Measurements from ENCODE around the gene TBCB. TPM values are rescaled to one million over a fixed set of nuclear protein-coding genes. Genes with fewer than 3 reads are reported as not detected.
"Not testable (repeated sequence)": the region's sequence is repeated elsewhere in the genome, so short reads cannot be mapped to it uniquely, and the experiment has no call there.

The TBCB gene
- total RNA-seq, 2 donors from 2014 or later, result 133 to 141 TPM

DNA sequence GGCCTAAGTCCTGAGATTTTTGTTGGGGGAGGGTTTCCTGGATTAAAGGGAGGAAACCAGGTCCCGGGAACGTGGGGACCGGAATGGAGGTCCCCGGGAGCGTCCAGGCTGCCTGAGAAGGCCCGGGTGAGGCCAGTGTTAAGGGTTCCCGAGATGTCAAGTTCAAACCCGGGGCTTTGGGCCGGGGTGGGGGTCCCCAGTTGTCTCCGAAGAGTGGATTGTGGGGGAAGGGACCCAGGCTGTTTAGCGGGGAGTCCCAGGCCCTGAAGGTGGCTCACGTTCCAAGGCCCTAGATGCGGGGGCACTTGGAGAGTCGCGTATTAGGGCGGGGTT, 36.7 kb downstream of the TBCB start:
- intact Hi-C loops (cut with DNase I), result no loop called here
- DNase-seq (ENCODE audit: low spot score), result no peak

DNA sequence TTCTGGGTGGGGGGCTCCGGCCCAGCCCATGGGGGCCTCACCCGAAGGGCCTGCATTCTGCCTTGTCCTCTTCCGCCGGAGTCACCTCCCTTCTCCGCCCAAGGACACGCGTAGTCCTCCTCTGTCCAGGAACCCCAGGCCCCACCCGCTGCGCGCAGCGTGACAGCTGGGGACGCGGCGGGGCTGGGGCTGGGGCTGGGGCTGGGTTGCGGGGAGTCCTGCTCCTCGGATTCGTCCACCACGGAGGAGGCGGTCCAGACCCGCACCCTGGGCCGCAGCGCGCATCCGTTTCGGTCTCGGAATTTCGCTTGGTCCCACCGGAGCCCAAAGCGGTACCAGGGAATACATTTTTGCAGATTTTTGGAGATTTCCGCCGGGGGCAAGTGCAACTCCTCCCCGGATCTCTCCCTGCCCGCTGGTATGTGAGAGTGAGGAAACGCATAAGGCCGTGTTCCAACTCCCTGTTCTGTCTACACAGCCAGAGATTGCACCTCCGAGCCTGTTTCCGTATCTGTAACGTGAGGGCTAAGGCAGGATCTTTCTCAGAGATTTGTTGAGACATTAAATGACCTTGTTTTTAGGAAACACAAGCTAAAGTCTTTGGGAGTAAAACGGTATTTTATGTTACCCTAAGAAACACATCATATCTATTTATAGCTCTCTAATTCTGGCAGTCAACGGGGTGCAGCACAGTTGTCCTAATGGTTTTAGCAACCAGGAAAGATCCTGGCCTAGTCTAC, 37.3 kb downstream of the TBCB start, which contains the start of gene COX7A1:
Gene COX7A1, minus strand, starts transcription at position 96 of the 740 bp plus-strand sequence. Its CDS starts 40 bp downstream, at position 56.
- peak; percentile 91 for DNase-seq (ENCODE audit: low spot score)
- intact Hi-C loops (cut with DNase I), result no loop called here

DNA sequence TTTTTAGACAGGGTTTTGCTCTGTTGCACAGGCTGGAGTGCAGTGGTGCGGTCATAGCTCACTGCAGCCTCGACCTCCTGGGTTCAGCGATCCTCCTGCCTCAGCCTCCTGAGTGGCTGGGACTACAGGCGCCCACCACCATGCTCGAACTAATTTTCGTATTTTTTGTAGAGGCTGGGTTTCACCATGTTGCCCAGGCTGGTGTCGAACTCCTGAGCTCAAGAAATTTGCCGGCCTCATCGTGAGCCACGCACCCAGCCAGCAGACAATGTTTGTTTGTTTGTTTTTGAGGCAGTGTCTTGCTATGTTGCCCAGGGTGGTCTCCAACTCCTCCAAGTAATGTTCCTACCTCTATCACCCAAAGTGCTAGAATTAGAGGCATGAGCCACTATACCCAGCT, 37.9 kb downstream of the TBCB start:
- DNase-seq (ENCODE audit: low spot score), result no peak
- intact Hi-C loops (cut with DNase I), result no loop called here

DNA sequence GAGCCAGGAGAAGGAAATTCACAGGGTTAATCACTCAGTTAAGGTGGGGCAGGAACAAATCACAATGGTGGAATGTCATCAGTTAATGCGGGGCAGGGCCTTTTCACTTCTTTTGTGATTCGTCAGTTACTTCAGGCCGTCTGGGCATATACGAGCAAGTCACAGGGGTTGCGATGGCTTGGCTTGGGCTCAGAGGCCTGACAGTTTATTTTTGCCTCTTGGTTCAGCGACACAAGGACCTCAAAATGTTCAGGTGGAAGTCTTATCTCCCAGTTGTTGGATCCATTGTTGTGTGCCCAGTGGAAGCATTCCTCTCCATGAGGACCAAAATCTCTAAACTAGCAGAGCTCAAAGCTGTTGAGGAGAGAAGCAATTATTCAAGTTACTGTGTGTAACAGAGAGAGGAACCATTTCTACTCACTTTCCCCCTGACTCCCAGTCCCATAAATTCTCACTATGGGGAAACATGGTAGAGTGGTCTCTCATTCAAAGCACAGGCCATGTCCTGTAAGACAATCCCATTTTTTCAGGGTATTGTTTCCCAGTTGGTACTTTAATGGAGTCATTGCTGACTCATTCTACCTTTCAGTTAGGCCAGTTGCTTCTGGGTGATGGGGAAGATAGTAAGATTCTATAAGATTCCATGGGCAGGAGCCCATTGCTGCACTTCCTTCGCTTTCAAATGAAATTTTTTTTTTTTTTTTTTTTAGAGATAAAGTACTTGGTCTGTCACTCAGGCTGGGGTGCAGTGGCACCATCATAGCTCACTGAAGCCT, 45.7 kb downstream of the TBCB start:
- no peak for DNase-seq (ENCODE audit: low spot score)
- intact Hi-C loops (cut with DNase I), result no loop called here

DNA sequence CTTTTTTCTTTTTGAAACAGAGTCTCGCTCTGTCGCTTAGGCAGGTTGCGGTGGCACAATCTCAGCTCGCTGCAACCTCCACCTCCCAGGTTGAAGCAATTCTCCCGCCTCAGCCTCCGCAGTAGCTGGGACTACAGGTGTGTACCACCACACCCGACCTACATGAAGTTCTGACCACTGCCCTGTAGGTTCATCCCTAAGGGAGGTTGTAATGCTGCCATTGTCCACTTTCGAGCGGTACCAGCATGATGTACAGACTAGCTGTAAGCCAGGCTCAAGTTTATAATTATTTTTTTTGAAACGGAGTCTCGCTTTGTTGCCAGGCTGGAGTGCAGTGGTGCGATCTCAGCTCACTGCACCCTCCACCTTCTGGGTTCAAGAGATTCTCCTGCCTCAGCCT, 48.5 kb downstream of the TBCB start:
- DNase-seq (ENCODE audit: low spot score), result no peak
- intact Hi-C loops (cut with DNase I), result no loop called here

GRCh38 chr19:36169084-36169760, 54.0 kb downstream of the TBCB start:
- intact Hi-C loops (cut with DNase I), result loop anchor here in 1 of 2 donors (5.0 kb wide), 1 partner anchor 37 kb away; no protein-coding TSS in a partner anchor
- DNase-seq (ENCODE audit: low spot score), result no peak

GRCh38 chr19:36172852-36173251, 57.6 kb downstream of the TBCB start:
- intact Hi-C loops (cut with DNase I), result no loop called here
- peak; percentile 13 for DNase-seq (ENCODE audit: low spot score)

DNA sequence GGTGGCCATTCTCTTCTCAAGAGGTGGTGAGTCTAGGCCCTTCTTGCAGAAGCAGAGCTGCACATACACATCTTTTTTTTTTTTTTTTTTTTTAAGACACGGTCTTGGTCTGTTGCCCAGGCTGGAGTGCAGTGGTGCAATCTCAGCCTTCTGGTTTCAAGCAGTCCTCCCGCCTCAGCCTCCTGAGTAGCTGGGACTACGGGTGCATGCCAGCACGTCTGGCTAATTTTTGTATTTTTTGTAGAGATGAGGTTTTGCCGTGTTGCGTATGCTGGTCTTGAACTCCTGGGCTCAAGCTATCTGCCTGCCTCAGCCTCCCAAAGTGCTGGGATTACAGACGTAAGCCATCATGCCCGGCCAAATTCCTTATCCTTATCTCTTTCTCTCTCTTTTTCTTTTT, 58.6 kb downstream of the TBCB start:
- DNase-seq (ENCODE audit: low spot score); intact Hi-C loops (cut with DNase I): not testable (repeated sequence)

Other genes with a start within 250 kb of the TBCB start
- 1 to 10 TPM; 3.9 to 7.3 TPM for gene APLP1, start 246.9 kb upstream of the TBCB start, total RNA-seq
- gene NFKBID, start 214.9 kb upstream of the TBCB start, total RNA-seq, result 10 to 100 TPM in 1 of 2 donors, 1 to 10 TPM in 1; 7.9 to 10.3 TPM
- 10 to 100 TPM; 12.4 to 13.4 TPM for gene HCST, start 212.9 kb upstream of the TBCB start, total RNA-seq
- gene TYROBP, start 207.2 kb upstream of the TBCB start, total RNA-seq, result 10 to 100 TPM; 58.8 to 96.5 TPM
- 10 to 100 TPM; 13.3 to 14.2 TPM for gene LRFN3, start 179.1 kb upstream of the TBCB start, total RNA-seq
- gene SDHAF1, start 120.3 kb upstream of the TBCB start, total RNA-seq, result 10 to 100 TPM; 11.2 to 13.3 TPM
- under 1 TPM; 0.24 to 0.93 TPM for gene SYNE4, start 106.7 kb upstream of the TBCB start, total RNA-seq
- gene ALKBH6, start 101.3 kb upstream of the TBCB start, total RNA-seq, result 10 to 100 TPM; 10.8 to 14.4 TPM
- gene CLIP3, start 82.6 kb upstream of the TBCB start, total RNA-seq, result 10 to 100 TPM; 30.4 to 32.0 TPM
- gene THAP8, start 61.2 kb upstream of the TBCB start, total RNA-seq, result 1 to 10 TPM; 2.9 to 3.7 TPM
- gene WDR62, start 60.6 kb upstream of the TBCB start, total RNA-seq, result under 1 TPM; 0.37 to 0.71 TPM
- gene OVOL3, start 4.3 kb upstream of the TBCB start, total RNA-seq, result not detected
- gene POLR2I, start 593 bp upstream of the TBCB start, total RNA-seq, result 10 to 100 TPM; 43.9 to 47.6 TPM
- 100 to 1,000 TPM; 586 to 597 TPM for gene CAPNS1, start 24.6 kb downstream of the TBCB start, total RNA-seq
- 100 to 1,000 TPM; 232 to 242 TPM for gene COX7A1, start 37.0 kb downstream of the TBCB start, total RNA-seq
- gene ZNF565, start 99.2 kb downstream of the TBCB start, total RNA-seq, result 1 to 10 TPM; 5.2 to 5.3 TPM
- gene ZNF146, start 99.6 kb downstream of the TBCB start, total RNA-seq, result 10 to 100 TPM; 40.2 to 41.7 TPM